Neuronal stem cell (in vitro differentiated cells): ENCODE results near the gene CYB561.

ENCODE experiments used
- DNase-seq: peaks from one replicate; pipeline ENCODE4 v3.0.0-alpha.2; 2013; ENCODE audit warnings: low spot score
- H2AFZ ChIP-seq: one replicate; pipeline ENCODE4 v1.6.1; 2013; ENCODE audit warnings: mild to moderate bottlenecking, low read length, inconsistent platforms
- H2AK5ac ChIP-seq: 2 replicates; pipeline ENCODE4 v1.6.1; 2013; ENCODE audit warnings: low read depth, mild to moderate bottlenecking, inconsistent platforms, low read length, moderate library complexity, mixed read lengths
- H2BK120ac ChIP-seq: 2 replicates; pipeline ENCODE4 v1.6.1; 2013; ENCODE audit warnings: low read depth, mild to moderate bottlenecking, inconsistent platforms, low read length, moderate library complexity, mixed read lengths
- H2BK12ac ChIP-seq: one replicate; pipeline ENCODE4 v1.6.1; 2013; ENCODE audit warnings: low read length, inconsistent platforms
- H2BK15ac ChIP-seq: 2 replicates; pipeline ENCODE4 v1.6.1; 2013; ENCODE audit warnings: mild to moderate bottlenecking, low read length, inconsistent platforms, mixed read lengths
- H2BK5ac ChIP-seq: one replicate; pipeline ENCODE4 v1.6.1; 2013; ENCODE audit warnings: inconsistent platforms, mild to moderate bottlenecking, low read length, moderate library complexity
- H3K14ac ChIP-seq: one replicate; pipeline ENCODE4 v1.6.1; 2013; ENCODE audit warnings: low read length, inconsistent platforms
- H3K18ac ChIP-seq: 2 replicates; pipeline ENCODE4 v1.6.1; 2013; ENCODE audit warnings: low read length, inconsistent platforms
- H3K23ac ChIP-seq: 2 replicates; pipeline ENCODE4 v1.6.1; 2013; ENCODE audit warnings: low read depth, mild to moderate bottlenecking, mixed read lengths, low read length, inconsistent platforms; ENCODE audit not compliant: poor library complexity
- H3K27ac ChIP-seq: replicated peaks from 3 replicates; pipeline ENCODE4 v1.5.1; 2013; ENCODE audit warnings: low read length, inconsistent platforms
- H3K27me3 ChIP-seq, 3 experiments: 2 replicates each; pipeline ENCODE4 v1.6.1; 2013; ENCODE audit warnings: low read length in 3 of 3, mild to moderate bottlenecking in 2 of 3, inconsistent platforms in 1 of 3, low read depth in 1 of 3, mixed read lengths in 1 of 3, moderate library complexity in 1 of 3; ENCODE audit not compliant: control insufficient read depth in 3 of 3, insufficient read depth in 3 of 3
- H3K36me3 ChIP-seq, 2 donors: replicated peaks in 1 of 2; 2 replicates each; pipeline ENCODE4 v1.6.1; 2013; ENCODE audit warnings: low read length in 2 of 2; ENCODE audit not compliant: control insufficient read depth in 2 of 2, insufficient read depth in 2 of 2
- H3K4ac ChIP-seq: 2 replicates; pipeline ENCODE4 v1.6.1; 2013; ENCODE audit warnings: inconsistent platforms, mild to moderate bottlenecking, low read length, moderate library complexity
- H3K4me1 ChIP-seq, 2 donors: 1 replicate in 1 of 2; 2 replicates in 1 of 2; pipeline ENCODE4 v1.6.1; 2013; ENCODE audit warnings: low read length in 2 of 2, low read depth in 1 of 2; ENCODE audit not compliant: control insufficient read depth in 2 of 2, insufficient read depth in 1 of 2
- H3K4me2 ChIP-seq: one replicate; pipeline ENCODE4 v1.6.1; 2013; ENCODE audit warnings: mild to moderate bottlenecking, low read length, inconsistent platforms; ENCODE audit not compliant: insufficient read depth, poor library complexity, severe bottlenecking
- H3K4me3 ChIP-seq, 2 donors: 2 replicates each; pipeline ENCODE4 v1.5.1; 2013; ENCODE audit warnings: low read length in 2 of 2, mild to moderate bottlenecking in 2 of 2, inconsistent platforms in 1 of 2, moderate library complexity in 1 of 2
- H3K79me1 ChIP-seq: one replicate; pipeline ENCODE4 v1.6.1; 2013; ENCODE audit warnings: low read depth, mild to moderate bottlenecking, inconsistent platforms, low read length, moderate library complexity
- H3K9ac ChIP-seq: one replicate; pipeline ENCODE4 v1.6.1; 2013; ENCODE audit warnings: mild to moderate bottlenecking, low read depth, low read length, inconsistent platforms; ENCODE audit not compliant: poor library complexity
- H3K9me3 ChIP-seq, 2 donors: replicated peaks in 1 of 2; 2 replicates each; pipeline versions ENCODE3 to v1.6.1; 2013; ENCODE audit warnings: low read length in 2 of 2, mild to moderate bottlenecking in 2 of 2, inconsistent platforms in 1 of 2, low read depth in 1 of 2, mixed read lengths in 1 of 2, moderate library complexity in 1 of 2; ENCODE audit not compliant: control insufficient read depth in 2 of 2, insufficient read depth in 1 of 2
- H4K8ac ChIP-seq: one replicate; pipeline ENCODE4 v1.6.1; 2013; ENCODE audit warnings: low read depth, mild to moderate bottlenecking, inconsistent platforms, low read length, moderate library complexity
- H4K91ac ChIP-seq: one replicate; pipeline ENCODE4 v1.6.1; 2013; ENCODE audit warnings: low read length, low read depth, mild to moderate bottlenecking, inconsistent platforms; ENCODE audit not compliant: poor library complexity
- WGBS, 2 donors: extraction: QIAGEN DNeasy Blood & Tissue Kit; methylation state at CpG; one replicate each; pipeline ENCODE4 v1.1.7; 2013; ENCODE audit warnings: missing lambda C conversion rate in 2 of 2, mixed read lengths in 1 of 2; ENCODE audit not compliant: insufficient read length in 2 of 2, insufficient replicate concordance in 1 of 2; ENCODE audit errors: extremely low coverage in 2 of 2; 5-methylcytosine and 5-hydroxymethylcytosine counted together

The CYB561 gene

GRCh38 chr17:63414222-63414621 lies 31.9 kb downstream of the CYB561 start:
- Histone ChIP-seq H2BK15ac (no peak overlapping the region), H4K8ac (no peak overlapping the region), H2AFZ (no peak overlapping the region), H3K36me3 (peaks cover 13 to 97% of the 10 kb centered on the region in 2 donors), H3K79me1 (no peaks in the 10 kb centered on the region), H3K9ac (no peak overlapping the region), H3K9me3 (no peaks in the 10 kb centered on the region), H3K18ac (no peak overlapping the region), H3K4me2 (no peak overlapping the region), H2BK12ac (no peak overlapping the region), H4K91ac (no peak overlapping the region), H3K14ac (no peak overlapping the region), H3K27ac (no peak overlapping the region), H3K4me3 (no peak overlapping the region), H2BK120ac (no peak overlapping the region), H3K4ac (no peak overlapping the region), H3K23ac (no peak overlapping the region), H2BK5ac (no peak overlapping the region), H3K4me1 (no peaks in the 10 kb centered on the region), H2AK5ac (no peak overlapping the region), H3K27me3 (no peaks in the 10 kb centered on the region)
- no CpG with 5 or more reads among the region's 4 CpGs for WGBS, 2 donors
- no peak for DNase-seq

GRCh38 chr17:63413128-63413527 lies 33.0 kb downstream of the CYB561 start:
- no peak overlapping the region for H3K4me3 ChIP-seq
- no peak overlapping the region for H2BK12ac ChIP-seq
- no peak overlapping the region for H3K27ac ChIP-seq
- H3K4ac ChIP-seq = no peak overlapping the region
- no peak overlapping the region for H3K18ac ChIP-seq
- H3K4me1 ChIP-seq = no peaks in the 10 kb centered on the region
- WGBS, 2 donors = no CpG with 5 or more reads among the region's 3 CpGs
- no peaks in the 10 kb centered on the region for H3K27me3 ChIP-seq
- no peak overlapping the region for H4K91ac ChIP-seq
- peaks cover 9 to 97% of the 10 kb centered on the region in 2 donors for H3K36me3 ChIP-seq
- no peak overlapping the region for H3K14ac ChIP-seq
- no peak overlapping the region for H3K4me2 ChIP-seq
- H2BK15ac ChIP-seq = no peak overlapping the region
- no peak overlapping the region for H2AK5ac ChIP-seq
- H2AFZ ChIP-seq = no peak overlapping the region
- H2BK120ac ChIP-seq = no peak overlapping the region
- no peaks in the 10 kb centered on the region for H3K79me1 ChIP-seq
- no peak for DNase-seq
- H2BK5ac ChIP-seq = no peak overlapping the region
- H3K9me3 ChIP-seq = no peaks in the 10 kb centered on the region
- no peak overlapping the region for H4K8ac ChIP-seq
- no peak overlapping the region for H3K23ac ChIP-seq
- H3K9ac ChIP-seq = no peak overlapping the region

- Histone ChIP-seq H3K4me2 (no peak overlapping the region), H2BK5ac (no peak overlapping the region)
Observed at GRCh38 chr17:63412234-63412633, 33.9 kb downstream of the CYB561 start.

GRCh38 chr17:63407741-63408330 lies 38.3 kb downstream of the CYB561 start:
- Histone ChIP-seq H3K4me1 (no peaks in the 10 kb centered on the region), H2AK5ac (no peak overlapping the region), H3K27me3 (no peaks in the 10 kb centered on the region), H3K27ac (no peak overlapping the region), H3K4ac (no peak overlapping the region), H2BK15ac (no peak overlapping the region), H3K23ac (no peak overlapping the region), H3K9me3 (no peaks in the 10 kb centered on the region), H4K8ac (no peak overlapping the region), H3K4me3 (no peak overlapping the region), H2AFZ (no peak overlapping the region), H3K36me3 (peaks cover 9 to 96% of the 10 kb centered on the region in 2 donors), H4K91ac (no peak overlapping the region), H3K14ac (no peak overlapping the region), H3K9ac (no peak overlapping the region), H2BK120ac (no peak overlapping the region), H3K18ac (no peak overlapping the region), H2BK12ac (no peak overlapping the region), H3K79me1 (no peaks in the 10 kb centered on the region), H3K4me2 (no peak overlapping the region), H2BK5ac (no peak overlapping the region)
- 100% methylated on average over 1 of the region's 7 CpGs for WGBS, 2 donors
- DNase-seq = no peak

More at GRCh38 chr17:63412234-63412633, 33.9 kb downstream of the CYB561 start:
- Histone ChIP-seq H3K36me3 (peaks cover 9 to 97% of the 10 kb centered on the region in 2 donors), H3K4me3 (peak overlapping the region in 1 of 2 donors; percentile 39), H3K23ac (no peak overlapping the region), H3K9me3 (no peaks in the 10 kb centered on the region), H2AFZ (no peak overlapping the region), H2AK5ac (no peak overlapping the region), H2BK15ac (no peak overlapping the region), H3K4ac (no peak overlapping the region), H3K14ac (no peak overlapping the region), H3K4me1 (no peaks in the 10 kb centered on the region), H3K27me3 (no peaks in the 10 kb centered on the region), H4K8ac (no peak overlapping the region), H3K18ac (no peak overlapping the region), H4K91ac (no peak overlapping the region), H3K79me1 (no peaks in the 10 kb centered on the region), H2BK120ac (no peak overlapping the region), H2BK12ac (no peak overlapping the region), H3K27ac (no peak overlapping the region), H3K9ac (no peak overlapping the region)
- no CpG with 5 or more reads among the region's 6 CpGs for WGBS, 2 donors
- DNase-seq = no peak
